ENCODE data around the gene CHMP6. TPM values are rescaled to one million over a fixed set of nuclear protein-coding genes. Genes with fewer than 3 reads are reported as not detected.
A peak's percentile ranks its signal among the peaks of the same experiment; 100 is the strongest.

Gene CHMP6
- total and polyA plus RNA-seq, 12 donors: 7.8 to 35.3 (median 25.8) TPM

DNA sequence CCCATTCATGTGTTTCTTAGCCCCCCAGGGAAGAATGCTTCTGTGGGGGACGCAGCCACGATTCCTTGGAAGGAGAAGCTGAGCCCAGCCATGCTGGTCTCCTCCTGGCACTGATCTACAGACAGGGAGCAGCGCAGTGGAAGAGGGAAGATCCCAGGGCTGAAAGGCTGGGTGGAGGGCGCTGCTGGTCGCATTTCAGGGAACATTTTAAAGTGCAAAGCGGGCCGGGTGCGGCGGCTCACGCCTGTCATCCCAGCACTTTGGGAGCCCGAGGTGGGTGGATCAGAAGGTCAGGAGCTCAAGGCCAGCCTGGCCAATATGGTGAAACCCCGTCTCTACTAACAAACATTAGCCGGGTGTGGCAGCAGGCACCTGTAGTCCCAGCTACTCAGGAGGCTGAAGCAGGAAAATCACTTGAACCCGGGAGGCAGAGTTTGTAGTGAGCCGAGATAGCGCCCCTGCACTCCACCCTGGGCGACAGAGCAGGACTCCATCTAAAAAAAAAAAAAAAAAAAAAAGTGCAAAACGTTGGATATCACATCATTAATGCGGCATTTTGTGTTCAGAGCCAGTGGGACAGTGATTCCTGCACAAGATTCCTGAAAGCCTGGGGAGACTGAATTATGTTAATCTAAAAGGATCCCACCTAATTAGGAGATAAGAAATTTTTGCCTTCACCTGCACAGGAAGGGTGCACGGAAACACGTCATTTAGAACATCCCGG lies 558 bp upstream of the CHMP6 start:
- Histone ChIP-seq H3K4me3 (peak overlapping the region; percentile 25 to 91 (median 59)), H3K27ac (peak overlapping the region in 1 of 5 donors; percentile 26), H3K4me1 (replicated peaks in 1 of 2) (peaks cover 0 to 24% of the 10 kb centered on the region in 2 donors), H3K27me3 (no peaks in the 10 kb centered on the region), H3K36me3 (replicated peaks in 1 of 2) (peaks cover 0 to 13% of the 10 kb centered on the region in 2 donors), H3K9me3 (replicated peaks in 1 of 3) (no peaks in the 10 kb centered on the region)
- intact Hi-C loops (cut with DNase I): loop anchor here in 1 of 2 donors (5.0 kb wide), 1 partner anchor 111 kb away; no protein-coding TSS in a partner anchor
- no peak for DNase-seq
- 38 to 46% (median 42%) methylated on average over 16 to 22 of the region's 22 CpGs for WGBS, 4 donors
- TF ChIP-seq, protein P1, sequence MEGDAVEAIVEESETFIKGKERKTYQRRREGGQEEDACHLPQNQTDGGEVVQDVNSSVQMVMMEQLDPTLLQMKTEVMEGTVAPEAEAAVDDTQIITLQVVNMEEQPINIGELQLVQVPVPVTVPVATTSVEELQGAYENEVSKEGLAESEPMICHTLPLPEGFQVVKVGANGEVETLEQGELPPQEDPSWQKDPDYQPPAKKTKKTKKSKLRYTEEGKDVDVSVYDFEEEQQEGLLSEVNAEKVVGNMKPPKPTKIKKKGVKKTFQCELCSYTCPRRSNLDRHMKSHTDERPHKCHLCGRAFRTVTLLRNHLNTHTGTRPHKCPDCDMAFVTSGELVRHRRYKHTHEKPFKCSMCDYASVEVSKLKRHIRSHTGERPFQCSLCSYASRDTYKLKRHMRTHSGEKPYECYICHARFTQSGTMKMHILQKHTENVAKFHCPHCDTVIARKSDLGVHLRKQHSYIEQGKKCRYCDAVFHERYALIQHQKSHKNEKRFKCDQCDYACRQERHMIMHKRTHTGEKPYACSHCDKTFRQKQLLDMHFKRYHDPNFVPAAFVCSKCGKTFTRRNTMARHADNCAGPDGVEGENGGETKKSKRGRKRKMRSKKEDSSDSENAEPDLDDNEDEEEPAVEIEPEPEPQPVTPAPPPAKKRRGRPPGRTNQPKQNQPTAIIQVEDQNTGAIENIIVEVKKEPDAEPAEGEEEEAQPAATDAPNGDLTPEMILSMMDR (IDR thresholded peaks at IDR 0.05): no peak
- no peak for TF ChIP-seq POLR2A (IDR thresholded peaks at IDR 0.05)

DNA sequence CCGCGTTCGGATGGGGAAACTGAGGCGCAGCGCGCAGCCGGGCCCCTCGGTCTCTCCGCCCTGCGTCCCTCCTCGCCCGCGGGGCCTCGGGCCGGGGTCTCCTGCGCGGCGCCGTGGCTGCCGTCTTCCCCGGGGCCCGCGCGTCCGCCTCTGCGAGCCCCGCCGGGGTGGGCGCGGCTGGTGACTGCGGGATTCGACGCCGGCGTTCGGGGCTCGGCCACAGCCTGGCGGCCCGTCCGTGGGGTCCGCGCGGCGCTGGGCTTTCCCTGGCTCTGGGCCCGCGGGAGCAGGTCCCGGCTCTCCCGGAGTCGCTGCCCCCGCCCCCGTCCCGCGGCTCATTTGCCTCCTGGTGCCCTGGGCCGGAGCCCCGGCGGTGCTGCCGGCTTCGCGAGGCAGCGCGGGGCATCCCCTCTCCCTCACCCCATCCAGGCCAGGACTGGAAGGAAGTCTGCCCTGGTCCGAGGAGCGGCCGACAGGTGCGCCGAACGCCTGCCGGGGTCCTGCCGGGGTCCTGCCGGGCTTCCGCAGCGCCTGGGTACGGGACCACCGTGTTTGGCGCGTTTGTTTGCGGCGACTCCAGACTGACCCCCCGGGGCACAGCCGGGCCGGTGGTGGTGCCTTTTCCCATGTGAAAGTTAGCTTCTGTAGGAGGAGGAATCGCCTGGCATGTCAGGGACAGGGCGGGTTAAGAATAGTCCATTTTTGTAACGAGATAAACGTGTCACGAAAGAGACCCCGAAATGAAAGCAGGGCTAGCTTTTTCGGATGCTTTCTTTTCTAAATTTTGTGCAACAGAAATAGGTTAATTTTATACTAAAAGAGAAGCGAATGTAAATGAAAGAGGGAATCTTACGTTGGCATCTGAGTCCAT lies 671 bp downstream of the CHMP6 start:
- intact Hi-C loops (cut with DNase I): loop anchor here in 1 of 2 donors (5.0 kb wide), 1 partner anchor 110 kb away; no protein-coding TSS in a partner anchor
- no peaks in the 10 kb centered on the region for H3K27me3 ChIP-seq
- H3K27ac ChIP-seq: peak overlapping the region in 2 of 5 donors; percentile 26 to 30
- H3K36me3 ChIP-seq (replicated peaks in 1 of 2): peaks cover 0 to 25% of the 10 kb centered on the region in 2 donors
- H3K4me3 ChIP-seq: peak overlapping the region; percentile 27 to 91 (median 70)
- 4 to 26% (median 10%) methylated on average over 9 to 90 of the region's 90 CpGs for WGBS, 4 donors
- H3K9me3 ChIP-seq (replicated peaks in 1 of 3): no peaks in the 10 kb centered on the region
- DNase-seq: peak in 1 of 7 donors; percentile 30
- H3K4me1 ChIP-seq (replicated peaks in 1 of 2): peaks cover 0 to 24% of the 10 kb centered on the region in 2 donors
- TF ChIP-seq, protein P1 (IDR thresholded peaks at IDR 0.05): no peak
- no peak for TF ChIP-seq POLR2A (IDR thresholded peaks at IDR 0.05)

DNA sequence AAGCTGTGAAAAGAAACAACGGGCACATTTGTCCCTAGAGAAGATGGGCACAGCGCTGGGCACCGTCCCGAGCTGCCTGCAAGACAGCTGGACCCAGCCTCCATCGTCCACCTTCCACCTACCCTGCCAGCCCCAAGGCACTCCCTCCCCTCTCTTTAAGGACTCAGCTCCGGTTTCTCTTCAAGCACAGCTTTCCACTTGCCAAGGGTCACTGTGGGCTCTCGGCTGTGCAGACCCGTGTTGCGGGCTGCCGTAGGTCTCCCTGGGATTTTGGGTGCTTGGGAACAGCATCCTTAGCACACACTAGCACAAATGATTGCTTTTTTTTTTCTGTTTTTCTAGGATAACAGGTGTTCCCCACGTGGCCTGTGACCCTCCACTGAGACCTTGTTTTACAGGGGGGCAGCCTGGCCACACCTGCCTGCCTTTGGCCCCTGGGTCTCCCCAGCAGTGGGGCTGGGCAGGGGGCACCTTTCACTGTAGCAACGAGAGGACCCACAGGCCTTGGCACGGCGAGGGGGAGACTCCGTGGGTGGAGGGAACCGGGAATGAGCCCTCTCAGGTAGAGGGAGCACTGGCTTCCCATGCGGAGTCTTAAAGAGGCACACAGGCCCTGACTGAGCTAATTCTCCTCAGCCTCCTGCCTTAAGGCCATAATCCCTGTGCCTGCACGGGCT lies 1.4 kb downstream of the CHMP6 start:
- no peak overlapping the region for H3K27ac ChIP-seq
- H3K9me3 ChIP-seq (replicated peaks in 1 of 3): no peaks in the 10 kb centered on the region
- H3K4me3 ChIP-seq: peak overlapping the region in 1 of 4 donors; percentile 91
- DNase-seq: no peak
- TF ChIP-seq, protein P1 (IDR thresholded peaks at IDR 0.05): no peak
- TF ChIP-seq POLR2A (IDR thresholded peaks at IDR 0.05): no peak
- peaks cover 0 to 33% of the 10 kb centered on the region in 2 donors for H3K36me3 ChIP-seq (replicated peaks in 1 of 2)
- peaks cover 0 to 24% of the 10 kb centered on the region in 2 donors for H3K4me1 ChIP-seq (replicated peaks in 1 of 2)
- intact Hi-C loops (cut with DNase I): loop anchor here in 1 of 2 donors (5.0 kb wide), 1 partner anchor 109 kb away; no protein-coding TSS in a partner anchor
- 60 to 75% (median 72%) methylated on average over 13 to 18 of the region's 18 CpGs for whole genome bisulfite sequencing, 4 donors
- no peaks in the 10 kb centered on the region for H3K27me3 ChIP-seq
